ENCODE data around the gene ALPG.
"Not testable (repeated sequence)": the region's sequence is repeated elsewhere in the genome, so short reads cannot be mapped to it uniquely, and the experiment has no call there.

Gene ALPG

GRCh38 chr2:232442431-232442830 is 35.8 kb downstream of the ALPG start:
- not testable (repeated sequence) for DNase-seq

GRCh38 chr2:232443047-232443446 is 36.4 kb downstream of the ALPG start:
- DNase-seq: not testable (repeated sequence)

DNA sequence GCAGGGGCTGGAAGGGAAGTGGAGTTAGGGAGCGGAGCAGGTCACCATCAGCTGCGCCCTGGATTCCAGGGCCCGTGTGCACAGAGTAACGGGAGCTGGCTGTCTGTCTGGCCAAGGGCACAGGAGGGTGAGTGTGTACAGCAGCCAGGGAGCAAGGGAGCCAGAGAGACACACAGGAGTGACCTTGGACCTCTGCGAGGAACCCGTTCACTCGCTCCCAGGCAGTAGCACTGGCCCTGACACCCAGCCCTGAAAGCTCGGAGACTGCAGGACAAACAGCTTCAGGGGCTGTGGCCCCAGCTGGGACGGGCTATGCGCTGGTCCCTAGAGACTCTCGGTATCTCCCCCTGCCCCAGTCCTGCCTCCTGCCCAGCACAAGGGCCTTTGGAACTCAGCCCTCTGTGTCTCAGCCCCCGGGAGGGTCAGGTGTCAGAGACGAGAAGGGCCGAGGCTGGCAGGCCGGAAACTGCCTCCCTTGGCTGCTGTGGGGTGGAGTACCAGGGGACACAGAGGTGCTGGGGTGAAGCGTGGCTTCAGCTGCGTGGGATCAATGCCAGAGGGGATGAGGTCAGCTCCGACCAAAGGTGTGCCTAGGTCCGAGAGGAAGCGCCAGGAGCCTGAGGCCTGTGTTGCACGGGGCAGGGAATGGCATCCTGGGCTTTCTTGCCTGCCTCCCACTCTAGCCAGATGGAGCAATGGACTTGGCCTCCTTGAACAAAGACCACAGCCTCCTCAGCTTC is 37.2 kb downstream of the ALPG start:
- DNase-seq: not testable (repeated sequence)

DNA sequence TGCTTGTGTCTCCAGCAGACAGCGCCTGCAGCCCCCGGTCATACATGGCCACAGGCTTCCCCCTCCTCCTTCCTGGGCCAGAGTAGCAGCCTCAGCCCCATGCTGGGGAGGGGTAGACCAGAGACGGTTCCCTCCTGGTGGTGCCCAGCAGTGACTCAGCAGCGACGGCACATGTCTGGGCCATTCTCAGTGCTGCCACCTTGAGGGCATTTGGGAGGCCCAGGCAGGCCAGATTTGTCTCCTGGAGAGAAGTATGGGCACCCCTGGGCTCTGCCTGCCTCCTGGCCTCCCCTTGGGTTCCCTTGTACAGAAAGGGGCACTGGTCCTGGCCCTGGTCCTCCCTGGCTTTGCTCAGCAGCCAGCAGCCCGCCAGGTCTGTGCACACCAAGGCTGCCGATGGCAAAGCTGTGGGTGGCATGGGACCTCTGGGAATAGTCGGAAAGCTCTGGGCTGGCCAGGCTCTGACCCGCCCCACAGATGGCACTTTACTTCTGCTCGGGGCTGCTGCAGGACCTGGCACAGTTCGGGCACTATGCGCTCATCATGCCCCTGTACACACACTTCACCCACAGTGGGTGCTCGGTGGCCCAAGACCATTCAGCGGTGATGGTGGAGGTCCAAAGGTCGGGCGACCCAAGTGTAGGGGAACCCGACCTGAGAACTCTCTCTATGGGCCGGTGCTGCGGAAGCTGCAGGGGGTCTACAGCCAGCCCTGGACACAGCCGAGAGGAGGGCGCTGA is 37.9 kb downstream of the ALPG start:
- DNase-seq: peak; percentile 81

DNA sequence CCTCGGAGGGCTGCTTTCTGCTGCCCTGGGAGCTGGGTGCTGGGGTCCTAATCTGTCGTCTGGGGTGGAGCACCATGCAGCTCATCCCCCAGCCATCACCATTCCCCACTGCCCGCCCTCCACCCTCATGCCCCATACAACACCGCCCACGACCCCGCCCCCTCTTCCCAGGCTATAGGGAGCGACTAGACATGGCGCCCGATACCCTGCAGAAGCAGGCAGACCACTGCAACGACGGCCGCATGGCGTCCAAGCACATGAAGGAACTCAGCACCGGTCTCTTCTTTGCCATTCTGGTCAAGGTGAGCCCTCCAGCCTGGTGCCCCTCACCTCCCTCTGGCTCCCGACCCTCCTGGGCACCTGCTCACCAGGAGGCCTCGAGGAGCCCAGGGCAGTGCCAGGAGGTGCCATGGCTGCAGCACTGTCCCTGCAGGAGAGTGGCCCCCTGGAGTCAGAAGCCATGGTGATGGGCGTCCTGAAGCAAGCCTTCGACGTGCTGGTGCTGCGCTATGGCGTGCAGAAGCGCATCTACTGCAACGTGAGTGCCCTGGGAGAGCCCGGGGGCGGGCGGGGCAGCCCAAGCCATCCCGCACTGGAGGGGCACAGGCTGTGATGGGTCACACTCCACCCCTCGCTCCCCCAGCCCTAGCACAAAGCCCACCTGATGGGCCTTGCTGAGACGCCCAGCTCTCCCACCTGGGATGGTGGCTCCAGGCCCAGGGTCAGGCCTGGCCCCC is 38.7 kb downstream of the ALPG start:
- not testable (repeated sequence) for DNase-seq

DNA sequence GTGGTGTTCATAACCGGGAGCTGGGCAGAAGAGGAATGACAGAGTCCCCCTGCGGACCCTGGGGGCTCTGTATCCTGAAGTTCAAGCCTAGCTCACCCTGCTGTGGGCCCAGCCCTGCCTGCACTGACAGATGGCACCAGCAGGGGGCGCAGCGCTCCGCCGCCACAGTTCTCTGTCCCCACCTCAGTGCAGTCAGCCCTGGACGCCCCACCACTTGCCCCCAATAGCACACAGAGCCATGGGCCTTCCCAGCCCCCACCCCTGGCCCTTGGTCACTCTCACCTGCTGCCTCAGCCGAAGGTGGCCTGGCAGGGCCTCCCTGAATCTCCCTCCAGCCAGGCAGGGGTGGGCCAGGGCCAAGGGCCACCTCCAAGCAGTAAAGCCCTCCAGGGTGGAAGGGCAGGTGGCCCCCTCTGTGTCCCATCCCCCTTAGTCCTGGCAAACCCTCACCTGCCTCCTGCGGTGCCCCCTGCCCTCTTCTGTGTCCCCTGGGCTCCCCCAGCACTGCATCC is 39.7 kb downstream of the ALPG start:
- not testable (repeated sequence) for DNase-seq

GRCh38 chr2:232447091-232447620 is 40.5 kb downstream of the ALPG start:
- DNase-seq: no peak

- no peak for DNase-seq
Observed at GRCh38 chr2:232447638-232448303, 41.1 kb downstream of the ALPG start.

DNA sequence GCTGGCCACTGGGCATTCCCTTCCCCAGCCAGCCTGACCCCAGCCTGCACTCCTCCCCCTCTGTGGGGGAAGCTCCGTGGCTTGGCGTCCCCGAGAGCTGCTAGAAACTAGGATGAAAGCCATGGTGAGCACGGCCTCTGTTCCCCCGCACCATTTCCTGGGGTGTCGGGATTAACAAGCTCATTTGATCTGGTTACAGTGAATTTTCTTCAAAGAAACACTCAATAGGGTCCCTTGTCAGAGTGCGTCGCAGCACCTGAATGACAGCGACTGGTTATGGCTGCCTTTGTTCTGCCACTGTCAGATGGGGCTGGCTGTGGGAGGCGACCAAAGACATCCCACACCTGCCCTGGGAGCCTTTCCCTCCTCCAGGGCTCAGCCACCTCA is 41.7 kb downstream of the ALPG start:
- DNase-seq: no peak

- no peak for DNase-seq
Observed at GRCh38 chr2:232449964-232450363, 43.3 kb downstream of the ALPG start.

GRCh38 chr2:232451645-232452044 is 45.0 kb downstream of the ALPG start:
- DNase-seq: not testable (repeated sequence)

- DNase-seq: no peak
Observed at GRCh38 chr2:232454630-232455029, 48.0 kb downstream of the ALPG start.

- no peak for DNase-seq
Observed at GRCh38 chr2:232455426-232456255, 49.0 kb downstream of the ALPG start, which contains the start of gene ALPI. TSS of gene ALPI (plus strand) at chr2:232456153. CDS start at chr2:232456200, 47 bp downstream.

- DNase-seq: no peak
Observed at GRCh38 chr2:232456296-232457120, 49.9 kb downstream of the ALPG start.

DNA sequence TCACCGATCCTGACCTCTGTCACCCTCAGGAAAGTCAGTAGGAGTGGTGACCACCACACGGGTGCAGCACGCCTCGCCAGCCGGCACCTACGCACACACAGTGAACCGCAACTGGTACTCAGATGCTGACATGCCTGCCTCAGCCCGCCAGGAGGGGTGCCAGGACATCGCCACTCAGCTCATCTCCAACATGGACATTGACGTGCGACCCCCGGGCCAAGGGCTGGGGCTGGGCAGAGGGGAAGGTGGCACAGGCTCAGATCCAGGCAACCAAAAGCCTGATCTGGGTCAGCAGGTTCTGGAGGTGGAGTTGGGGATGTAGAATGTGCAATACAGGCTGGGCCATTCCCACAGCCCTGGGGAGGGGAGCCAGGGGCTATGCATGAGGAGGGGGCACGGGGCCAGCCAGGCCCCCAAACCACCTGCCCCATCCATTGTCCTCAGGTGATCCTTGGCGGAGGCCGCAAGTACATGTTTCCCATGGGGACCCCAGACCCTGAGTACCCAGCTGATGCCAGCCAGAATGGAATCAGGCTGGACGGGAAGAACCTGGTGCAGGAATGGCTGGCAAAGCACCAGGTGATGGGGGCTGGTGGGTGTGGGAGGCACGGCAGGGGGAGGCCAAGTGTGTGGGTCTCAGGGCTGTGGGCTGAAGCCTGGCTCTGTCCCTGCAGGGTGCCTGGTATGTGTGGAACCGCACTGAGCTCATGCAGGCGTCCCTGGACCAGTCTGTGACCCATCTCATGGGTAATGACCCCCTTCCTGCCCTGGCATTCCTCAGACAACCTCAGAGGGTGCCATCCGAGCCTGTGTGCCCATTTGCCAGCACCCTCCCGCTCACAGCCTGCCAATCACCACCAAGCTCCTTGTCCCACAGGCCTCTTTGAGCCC is 50.7 kb downstream of the ALPG start:
- no peak for DNase-seq

DNA sequence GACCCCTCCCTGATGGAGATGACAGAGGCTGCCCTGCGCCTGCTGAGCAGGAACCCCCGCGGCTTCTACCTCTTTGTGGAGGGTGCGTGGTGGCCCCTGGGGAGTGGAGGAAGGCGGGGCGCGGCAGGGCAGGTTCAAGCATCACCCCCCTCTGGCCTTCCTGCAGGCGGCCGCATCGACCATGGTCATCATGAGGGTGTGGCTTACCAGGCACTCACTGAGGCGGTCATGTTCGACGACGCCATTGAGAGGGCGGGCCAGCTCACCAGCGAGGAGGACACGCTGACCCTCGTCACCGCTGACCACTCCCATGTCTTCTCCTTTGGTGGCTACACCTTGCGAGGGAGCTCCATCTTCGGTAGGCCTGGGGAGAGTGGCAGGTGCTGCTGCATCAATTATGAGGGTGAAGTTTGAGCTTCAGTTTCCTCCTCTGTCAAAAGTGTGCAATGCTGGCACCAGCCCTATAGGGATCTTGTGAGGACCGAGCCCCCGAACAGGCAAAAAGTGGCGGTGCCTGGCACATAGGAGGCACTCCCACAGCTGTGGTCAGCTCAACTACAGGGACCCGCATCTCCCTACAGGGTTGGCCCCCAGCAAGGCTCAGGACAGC is 51.5 kb downstream of the ALPG start:
- no peak for DNase-seq

GRCh38 chr2:232458661-232459418 is 52.2 kb downstream of the ALPG start:
- no peak for DNase-seq

DNA sequence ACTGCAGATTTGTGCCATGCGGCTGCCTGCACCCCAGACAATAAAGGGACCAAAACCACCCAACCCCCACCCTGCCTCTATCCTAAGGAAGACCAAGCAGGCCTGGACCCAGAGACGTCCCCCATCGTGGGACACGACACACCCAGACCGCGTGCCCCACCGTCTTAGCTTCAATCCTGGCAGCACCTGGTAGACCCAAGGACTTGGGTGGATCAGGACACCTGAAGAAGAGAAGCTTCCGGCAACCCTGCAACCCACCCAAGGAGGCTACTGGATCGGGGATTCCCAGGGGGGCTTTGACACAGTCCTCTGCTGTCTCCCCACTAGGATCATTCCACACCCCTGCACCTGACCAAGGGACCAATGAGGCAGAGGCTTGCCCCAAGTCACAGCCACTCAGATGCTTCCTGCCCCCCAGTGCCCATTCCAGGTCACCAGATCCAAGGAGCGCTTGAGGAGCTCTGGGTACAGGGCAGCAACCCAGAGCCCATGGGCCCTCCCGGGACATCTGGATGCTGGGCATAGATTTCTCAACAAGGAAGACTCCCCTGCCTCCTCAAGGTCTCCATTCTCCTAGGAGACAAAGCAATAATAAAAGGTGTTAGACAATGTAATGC is 52.9 kb downstream of the ALPG start:
- DNase-seq: no peak

All from stimulated activated CD4-positive, alpha-beta T cell treated with anti-CD3 and anti-CD28 coated beads, Interleukin-4, amount 100 ng/mL, for 24 hours (primary cell).